Measurements from ENCODE around the gene ACOT12.

DNA sequence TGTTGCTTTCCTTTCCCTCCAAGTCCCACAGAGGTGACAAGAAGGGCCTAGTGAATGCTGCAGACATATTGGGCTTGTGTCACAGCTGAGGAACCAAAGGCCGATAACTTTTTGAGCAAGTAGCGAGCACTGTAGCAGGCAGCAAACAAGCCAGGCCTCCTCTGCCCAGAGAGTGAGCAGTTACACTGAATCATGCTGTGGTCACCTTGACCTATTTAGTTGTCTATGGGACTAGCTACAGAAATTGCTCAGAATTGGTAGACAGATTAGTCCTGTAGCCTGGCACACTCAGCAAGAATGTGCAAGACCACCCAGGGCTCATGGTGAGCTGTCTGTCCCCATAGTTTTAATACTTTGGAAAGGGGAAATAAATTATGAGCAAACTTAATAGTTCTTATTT, 67.4 kb downstream of the ACOT12 start:
- TF ChIP-seq EP300 (IDR thresholded peaks at IDR 0.05), result no peak
- no peak for TF ChIP-seq POLR2A (IDR thresholded peaks at IDR 0.05)
